GM10266 (cell line): ENCODE results near the gene SUMO2.
"Not testable (repeated sequence)": the region's sequence is repeated elsewhere in the genome, so short reads cannot be mapped to it uniquely, and the experiment has no call there.

Source experiments
- DNase-seq: peaks from one replicate; pipeline ENCODE4 v3.0.0; 2012; ENCODE audit errors: extremely low spot score
- CTCF ChIP-seq: IDR thresholded peaks from 2 replicates; pipeline ENCODE4 v1.5.1; 2012; ENCODE audit warnings: mild to moderate bottlenecking, low read depth; ENCODE audit not compliant: control insufficient read depth, insufficient read depth; ENCODE audit errors: missing control alignments

Gene SUMO2

GRCh38 chr17:75219815-75220214, 37.1 kb upstream of the SUMO2 start:
- no peak for TF ChIP-seq CTCF
- DNase-seq = no peak

- no peak for DNase-seq
- TF ChIP-seq CTCF = no peak
Measured at GRCh38 chr17:75218131-75218530, 35.4 kb upstream of the SUMO2 start.

GRCh38 chr17:75209061-75209460, 26.3 kb upstream of the SUMO2 start:
- DNase-seq = no peak
- no peak for TF ChIP-seq CTCF

GRCh38 chr17:75208161-75208560, 25.4 kb upstream of the SUMO2 start:
- DNase-seq = no peak
- no peak for TF ChIP-seq CTCF

- no peak for TF ChIP-seq CTCF
- DNase-seq = no peak
Measured at GRCh38 chr17:75207760-75208159, 25.0 kb upstream of the SUMO2 start.

GRCh38 chr17:75207050-75207407, 24.3 kb upstream of the SUMO2 start:
- not testable (repeated sequence) for DNase-seq

- TF ChIP-seq CTCF = no peak
- no peak for DNase-seq
Measured at GRCh38 chr17:75205793-75206163, 23.0 kb upstream of the SUMO2 start.

- peak; percentile 96 for DNase-seq
- TF ChIP-seq CTCF = no peak
Measured at GRCh38 chr17:75205037-75205792, 22.5 kb upstream of the SUMO2 start, which contains the start of gene NUP85. Gene NUP85 (plus strand): TSS chr17:75205679. CDS start chr17:75205762, 83 bp downstream.
